Activated CD4-positive, alpha-beta T cell treated with anti-CD3 and anti-CD28 coated beads, Interleukin-2, amount 50 U/mL, for 4 hours (primary cell): ENCODE results near the gene ACTN4.
"Not testable (repeated sequence)": the region's sequence is repeated elsewhere in the genome, so short reads cannot be mapped to it uniquely, and the experiment has no call there.

Source experiments
- DNase-seq, 2 experiments: peaks; one replicate each; pipeline ENCODE4 v3.0.0-alpha.2; 2020

ACTN4 gene

DNA sequence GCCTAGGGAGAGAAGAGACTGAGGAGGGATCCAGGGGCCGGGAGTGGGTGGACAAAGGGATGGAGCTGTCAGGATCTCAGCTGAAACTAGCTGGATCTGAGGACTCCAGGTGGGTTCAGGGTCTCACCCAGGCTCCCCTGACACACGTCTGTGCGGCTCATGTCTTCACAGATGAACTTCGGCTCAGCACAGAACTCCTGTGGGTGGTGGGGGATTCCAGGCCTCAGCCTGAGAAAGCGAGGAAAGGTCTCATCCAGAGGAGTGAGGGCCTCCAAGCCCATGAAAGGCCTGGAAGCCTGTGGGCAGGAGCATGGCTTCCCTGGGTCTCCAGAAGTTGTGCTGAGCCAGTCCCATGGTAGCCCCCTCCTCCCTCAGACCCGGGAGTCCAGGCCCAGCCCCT lies 95.5 kb downstream of the ACTN4 start:
- DNase-seq: no peak

DNA sequence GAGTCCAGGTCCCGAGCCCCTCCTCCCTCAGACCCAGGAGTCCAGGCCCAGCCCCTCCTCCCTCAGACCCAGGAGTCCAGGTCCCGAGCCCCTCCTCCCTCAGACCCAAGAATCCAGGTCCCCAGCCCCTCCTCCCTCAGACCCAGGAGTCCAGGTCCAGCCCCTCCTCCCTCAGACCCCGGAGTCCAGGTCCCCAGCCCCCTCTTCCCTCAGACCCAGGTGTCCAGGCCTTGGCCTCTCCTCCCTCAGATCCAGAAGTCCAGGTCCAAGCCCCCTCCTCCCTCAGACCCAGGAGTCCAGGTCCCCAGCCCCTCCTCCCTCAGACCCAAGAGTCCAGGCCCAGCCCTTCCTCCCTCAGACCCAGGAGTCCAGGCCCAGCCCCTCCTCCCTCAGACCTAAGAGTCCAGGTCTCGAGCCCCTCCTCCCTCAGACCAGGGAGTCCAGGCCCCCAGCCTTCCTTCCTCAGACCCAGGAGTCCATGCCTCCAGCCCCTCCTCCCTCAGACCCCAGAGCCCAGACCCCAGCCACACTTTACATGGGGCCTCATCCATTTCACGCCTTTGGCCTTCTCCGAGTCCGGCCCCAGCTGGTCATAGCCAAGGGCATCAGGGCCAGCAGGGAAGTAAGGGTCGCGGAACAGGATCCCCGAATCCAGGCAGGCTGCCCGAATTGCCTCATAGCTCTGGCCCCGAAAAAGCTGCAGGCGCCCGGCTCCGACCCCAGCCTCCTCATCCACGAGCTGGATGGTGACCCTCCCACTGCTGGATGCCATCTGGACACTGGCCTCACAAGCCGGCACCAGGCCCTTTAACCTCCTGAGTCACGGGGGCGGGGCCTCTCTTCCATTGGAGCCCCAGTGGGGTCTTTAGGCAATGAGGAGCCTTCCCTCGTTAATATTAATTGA lies 96.2 kb downstream of the ACTN4 start:
- DNase-seq: no peak

DNA sequence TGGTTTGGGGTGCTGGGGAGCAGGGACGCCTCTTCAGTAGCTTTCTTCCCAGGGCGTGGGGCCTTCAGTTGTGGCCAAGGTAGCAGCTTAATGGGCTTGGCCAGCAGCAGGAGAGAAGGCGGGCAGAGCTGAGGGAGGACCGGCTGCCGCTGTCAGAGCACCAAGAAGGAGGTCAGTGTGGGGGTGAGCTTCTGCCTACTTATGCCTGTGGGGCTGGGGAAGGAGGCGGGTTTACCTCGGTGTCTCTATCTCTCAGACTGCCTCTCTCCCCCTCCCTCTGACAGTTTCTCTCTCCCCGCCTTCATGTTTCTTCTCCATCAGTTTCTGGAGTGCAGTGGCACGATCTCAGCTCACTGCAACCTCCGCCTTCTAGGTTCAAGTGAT lies 96.8 kb downstream of the ACTN4 start, which contains the start of gene CAPN12:
TSS of gene CAPN12 (minus strand) at position 177 of the 384 bp plus-strand sequence. CDS start 309 bp downstream, outside the sequence.
- DNase-seq: no peak

DNA sequence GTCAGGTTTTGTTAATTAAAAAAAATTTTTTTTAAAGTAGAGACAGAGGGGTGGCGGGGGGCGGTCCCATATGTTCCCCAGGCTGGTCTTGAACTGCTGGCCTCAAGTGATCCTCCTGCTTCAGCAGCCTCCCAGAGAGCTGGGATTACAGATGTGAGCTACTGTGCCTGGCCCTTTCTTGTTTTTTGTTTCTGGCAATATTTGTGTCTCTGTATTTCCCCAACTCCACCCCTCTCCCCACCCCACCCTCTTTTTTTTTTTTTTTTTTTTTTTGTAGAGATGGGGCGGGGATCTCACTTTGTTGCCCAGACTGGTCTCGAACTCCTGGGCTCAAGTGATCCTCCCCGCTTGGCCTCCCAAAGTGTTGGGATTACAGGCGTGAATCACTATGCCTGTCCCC lies 97.4 kb downstream of the ACTN4 start:
- no peak for DNase-seq

DNA sequence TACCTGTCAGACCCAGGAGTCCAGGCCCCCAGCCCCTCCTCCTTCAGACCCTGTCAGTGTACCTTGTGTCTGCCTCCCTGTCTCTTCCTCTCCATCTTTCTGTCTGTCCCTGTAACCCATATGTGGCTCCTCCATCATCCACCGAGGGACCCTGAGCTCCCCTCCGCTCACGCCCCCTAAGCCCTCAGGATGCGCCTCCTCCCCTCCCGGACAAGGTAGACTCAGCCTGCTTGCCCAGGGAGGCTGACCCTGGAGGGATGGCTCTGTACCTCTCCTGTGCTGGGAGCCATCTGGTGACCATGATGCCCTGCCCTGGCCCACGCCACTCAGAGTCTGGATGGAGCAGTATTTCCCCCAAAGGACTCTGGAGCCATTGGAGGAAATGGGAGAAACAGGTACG lies 97.9 kb downstream of the ACTN4 start:
- DNase-seq: no peak

DNA sequence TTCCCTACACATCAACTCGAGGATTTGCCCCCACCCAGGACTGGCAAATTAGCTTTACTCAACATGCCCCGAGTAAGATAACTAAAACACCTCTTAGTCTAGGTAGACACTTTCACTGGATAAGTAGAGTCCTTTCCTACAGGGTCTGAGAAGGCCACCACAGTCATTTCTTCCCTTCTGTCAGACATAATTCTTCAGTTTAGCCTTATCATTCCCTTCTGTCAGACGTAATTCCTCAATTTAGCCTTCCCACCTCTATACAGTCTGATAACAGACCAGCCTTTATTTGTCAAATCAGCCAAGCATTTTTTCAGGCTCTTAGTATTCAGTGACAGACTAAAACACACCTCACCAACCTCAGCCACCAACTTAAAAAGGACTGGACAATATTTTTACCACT lies 106.3 kb downstream of the ACTN4 start:
- DNase-seq: not testable (repeated sequence)

DNA sequence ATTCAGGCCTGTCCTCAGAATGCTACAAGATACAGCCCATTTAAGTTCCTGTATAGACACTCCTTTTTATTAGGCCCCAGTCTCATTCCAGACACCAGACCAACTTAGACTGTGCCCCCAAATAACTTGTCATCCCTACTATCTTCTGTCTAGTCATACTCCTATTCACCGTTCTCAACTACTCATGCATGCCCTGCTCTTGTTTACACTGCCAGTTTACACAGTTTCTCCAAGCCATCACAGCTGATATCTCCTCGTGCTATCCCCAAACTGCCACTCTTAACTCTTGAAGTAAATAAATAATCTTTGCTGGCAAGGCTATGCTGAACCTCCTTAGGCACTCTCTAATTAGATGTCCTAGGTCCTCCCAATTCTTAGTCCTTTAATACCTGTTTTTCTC lies 106.7 kb downstream of the ACTN4 start:
- DNase-seq: not testable (repeated sequence)

DNA sequence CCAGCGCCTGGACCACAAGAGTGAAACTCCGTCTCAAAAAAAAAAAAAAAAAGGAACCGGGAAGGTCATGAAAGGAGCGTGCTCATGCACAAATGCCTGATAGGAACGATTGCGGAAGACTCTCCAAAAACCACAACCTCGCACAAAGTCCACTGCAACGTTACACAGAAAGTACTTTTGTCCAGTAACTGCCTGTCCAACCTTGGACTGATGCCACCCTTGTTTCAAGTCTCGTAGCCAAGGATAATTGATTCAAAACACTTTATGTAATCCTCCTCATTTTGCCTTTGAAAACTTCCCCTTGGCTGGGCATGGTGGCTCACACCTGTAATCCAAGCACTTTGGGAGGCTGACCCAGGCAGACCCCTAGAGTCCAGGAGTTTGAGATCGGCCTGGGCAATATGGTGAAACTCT lies 112.1 kb downstream of the ACTN4 start:
- no peak for DNase-seq

DNA sequence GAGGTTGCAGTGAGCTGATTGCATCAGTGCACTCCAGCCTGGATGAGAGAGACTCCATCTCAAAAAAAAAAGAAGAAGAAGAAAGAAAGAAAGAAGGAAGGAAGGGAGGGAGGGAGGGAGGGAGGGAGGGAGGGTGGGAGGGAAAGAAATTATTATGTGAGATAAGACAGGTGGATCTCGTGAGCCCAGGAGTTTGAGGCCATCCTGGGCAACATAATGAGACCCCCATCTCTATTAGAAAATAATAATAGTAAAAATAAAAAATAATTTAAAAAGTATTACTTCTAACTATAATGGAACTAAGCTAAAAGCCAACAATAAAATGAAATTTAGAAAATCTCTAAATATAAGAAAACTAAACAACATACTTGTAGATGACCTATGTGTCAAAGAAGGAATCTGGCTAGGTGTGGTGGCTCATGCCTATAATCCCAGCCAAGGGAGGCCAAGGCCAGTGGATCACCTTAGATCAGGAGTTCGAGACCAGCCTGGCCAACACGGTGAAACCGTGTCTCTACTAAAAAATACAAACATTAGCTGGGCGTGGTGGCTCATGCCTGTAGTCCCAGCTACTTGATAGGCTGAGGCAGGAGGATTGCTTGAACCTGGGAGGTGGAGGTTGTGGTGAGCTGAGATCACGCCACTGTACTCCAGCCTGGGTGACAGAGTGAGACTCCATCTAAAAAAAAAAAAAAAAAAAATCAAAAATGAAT lies 113.5 kb downstream of the ACTN4 start:
- DNase-seq: not testable (repeated sequence)

DNA sequence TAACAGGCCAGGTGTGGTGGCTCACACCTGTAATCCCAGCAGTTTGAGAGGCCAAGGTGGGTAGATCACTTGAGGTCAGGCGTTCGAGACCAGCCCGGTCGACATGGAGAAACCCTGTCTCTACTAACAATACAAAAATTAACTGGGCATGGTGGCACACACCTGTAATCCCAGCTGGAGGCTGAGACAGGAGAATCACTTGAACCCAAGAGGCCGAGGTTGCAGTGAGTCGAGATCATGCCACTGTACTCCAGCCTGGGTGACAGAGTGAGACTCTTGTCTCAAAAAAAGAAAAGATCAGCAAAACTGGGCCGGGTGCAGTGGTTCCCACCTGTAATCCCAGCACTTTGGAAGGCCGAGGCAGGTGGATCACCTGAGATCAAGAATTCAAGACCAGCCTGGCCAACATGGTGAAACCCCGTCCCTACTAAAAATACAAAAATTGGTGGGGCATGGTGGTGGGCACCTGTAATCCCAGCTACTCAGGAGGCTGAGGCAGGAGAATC lies 114.5 kb downstream of the ACTN4 start:
- not testable (repeated sequence) for DNase-seq

DNA sequence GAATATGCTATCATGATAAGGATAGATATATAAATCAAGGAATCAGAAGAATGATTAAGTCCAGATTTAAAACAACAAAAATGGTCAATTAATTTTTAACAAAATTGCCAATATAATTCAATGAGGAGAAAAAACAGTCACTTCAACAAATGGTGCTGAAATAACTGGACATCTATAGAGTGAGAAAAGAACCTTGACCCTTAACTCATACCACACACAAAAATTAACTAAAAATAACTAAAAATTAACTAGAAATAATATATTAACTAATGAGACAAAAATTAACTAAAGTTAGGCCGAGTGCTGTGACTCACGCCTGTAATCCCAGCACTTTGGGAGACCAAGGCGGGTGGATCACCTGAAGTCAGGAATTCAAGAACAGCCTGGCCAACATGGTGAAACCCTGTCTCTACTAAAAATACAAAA lies 116.4 kb downstream of the ACTN4 start:
- DNase-seq: no peak

DNA sequence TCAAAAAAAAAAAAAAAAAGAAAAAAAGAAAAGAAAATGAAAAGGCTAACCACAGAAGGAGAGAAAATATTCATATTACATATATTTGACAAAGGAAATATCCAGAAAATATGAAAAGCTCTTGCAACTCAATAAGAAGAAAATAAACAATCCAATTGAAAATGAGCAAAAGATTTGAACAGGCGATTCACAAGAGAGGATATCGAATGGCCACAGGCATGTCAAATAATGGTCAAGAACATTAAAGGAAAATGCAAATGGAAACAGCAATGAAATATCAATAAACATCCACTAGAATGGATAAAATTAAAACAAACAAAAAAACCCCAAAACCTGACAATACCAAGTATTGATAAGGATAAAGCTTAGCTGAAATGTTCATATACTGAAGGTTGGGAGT lies 117.8 kb downstream of the ACTN4 start:
- DNase-seq: no peak

DNA sequence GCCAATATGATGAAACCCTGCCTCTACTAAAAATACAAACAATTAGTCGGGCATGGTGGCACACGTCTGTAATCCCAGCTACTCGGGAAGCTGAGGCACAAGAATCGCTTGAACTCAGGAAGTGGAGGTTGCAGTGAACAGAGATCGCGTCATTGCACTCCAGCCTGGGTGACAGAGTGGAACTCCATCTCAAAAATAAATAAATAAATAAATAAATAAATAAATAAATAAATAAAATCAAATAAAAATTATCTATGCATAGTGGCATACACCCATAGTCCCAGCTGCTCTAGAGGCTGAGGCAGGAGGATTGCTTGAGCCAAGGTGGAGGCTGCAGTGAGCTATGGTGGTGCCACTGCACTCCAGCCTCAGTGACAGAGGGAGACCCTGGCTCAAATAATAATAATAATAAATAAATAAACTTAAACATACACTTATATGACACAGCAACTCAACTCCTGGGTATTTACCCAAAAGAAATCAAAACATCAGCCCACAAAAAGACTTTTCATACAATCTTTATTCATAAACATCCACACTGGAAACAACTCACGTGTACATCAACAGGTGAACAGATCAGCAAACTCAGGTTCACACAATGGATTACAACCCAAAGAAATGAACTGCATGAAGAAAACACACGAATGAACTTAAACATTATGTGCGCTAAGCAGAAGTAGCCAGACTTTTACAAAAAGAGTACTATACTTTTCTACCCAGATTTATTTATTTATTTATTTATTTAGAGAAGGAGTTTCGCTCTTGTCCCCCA lies 119.0 kb downstream of the ACTN4 start:
- DNase-seq: no peak

DNA sequence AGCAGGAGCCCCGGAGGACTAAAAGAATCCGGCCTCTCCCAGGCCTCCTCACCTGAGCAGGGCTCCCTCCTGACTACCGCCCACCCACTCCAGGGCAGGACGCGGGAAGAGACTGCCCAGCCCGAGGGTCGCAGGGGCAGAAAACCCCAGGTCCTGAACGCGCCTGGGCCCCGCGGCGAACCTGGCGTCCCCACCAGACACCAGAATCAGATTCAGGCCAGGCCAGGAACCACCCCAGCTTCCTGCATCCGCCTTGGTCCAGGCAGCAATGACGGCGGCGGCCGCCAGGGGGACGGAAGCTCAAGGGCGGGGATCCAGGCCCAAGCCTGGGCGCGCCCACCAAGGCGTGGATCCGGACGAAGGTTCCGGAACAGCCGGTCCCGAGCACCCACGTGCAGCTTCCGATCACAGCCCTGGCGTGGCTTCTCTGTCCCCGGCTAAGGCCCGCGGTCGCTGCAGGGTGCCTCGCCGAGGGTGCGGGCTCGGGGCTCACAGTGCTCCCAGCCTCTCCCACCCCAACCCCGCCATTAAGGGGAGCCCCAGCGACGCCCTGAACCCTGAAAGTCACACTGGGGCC lies 122.3 kb downstream of the ACTN4 start:
- DNase-seq: peak; percentile 84 to 86

DNA sequence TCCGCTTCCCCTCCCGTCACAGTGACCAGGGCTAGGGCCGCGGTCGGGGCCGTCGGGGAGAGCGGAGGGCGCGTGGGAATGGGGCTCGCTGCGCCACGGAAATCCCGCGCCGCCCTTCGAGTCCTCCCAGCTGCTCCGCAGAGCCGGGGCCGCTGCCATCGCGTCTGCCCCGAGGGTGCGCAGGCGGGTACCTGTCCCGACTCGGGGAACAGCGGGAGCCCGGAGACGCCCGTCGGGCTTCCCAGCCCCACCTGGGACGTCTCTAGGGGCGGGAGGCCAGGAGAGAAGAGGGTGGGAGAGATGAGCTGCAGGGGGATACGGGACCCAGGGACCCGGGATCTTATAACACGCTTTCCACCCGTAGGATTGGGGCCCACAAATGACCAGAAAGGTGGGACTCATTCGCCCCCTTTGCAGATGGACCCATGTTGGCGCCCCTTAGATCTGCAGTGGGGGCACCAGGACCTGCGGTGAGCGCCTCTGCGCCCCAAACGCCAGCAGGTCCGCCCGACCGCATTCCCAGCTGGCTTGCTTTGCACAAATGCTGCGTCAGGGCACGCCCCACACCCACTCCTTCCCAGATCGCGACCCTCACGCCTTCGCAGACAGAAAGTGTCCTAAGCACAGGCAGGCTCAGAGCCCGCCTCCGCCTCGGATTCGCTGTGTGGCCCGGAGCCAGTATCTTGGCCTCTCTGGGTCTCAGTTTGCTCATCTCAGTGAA lies 122.9 kb downstream of the ACTN4 start:
- DNase-seq: not testable (repeated sequence)

DNA sequence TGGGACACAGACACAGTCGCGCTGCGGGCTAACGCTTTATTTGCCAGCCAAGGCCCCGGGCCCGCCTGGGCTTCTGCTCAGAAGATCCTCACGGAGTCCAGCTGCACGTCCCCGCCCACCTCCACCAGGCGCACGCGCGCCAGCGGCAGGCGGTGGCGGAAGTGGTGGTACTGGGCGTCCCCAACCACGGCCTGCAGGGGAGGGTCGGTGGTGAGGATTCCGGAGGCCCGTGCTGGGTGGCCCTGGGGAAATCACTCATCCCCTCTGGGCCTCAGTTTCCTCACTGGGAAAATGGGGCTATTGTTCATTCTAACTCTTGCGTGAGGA lies 123.5 kb downstream of the ACTN4 start:
- DNase-seq: not testable (repeated sequence)

DNA sequence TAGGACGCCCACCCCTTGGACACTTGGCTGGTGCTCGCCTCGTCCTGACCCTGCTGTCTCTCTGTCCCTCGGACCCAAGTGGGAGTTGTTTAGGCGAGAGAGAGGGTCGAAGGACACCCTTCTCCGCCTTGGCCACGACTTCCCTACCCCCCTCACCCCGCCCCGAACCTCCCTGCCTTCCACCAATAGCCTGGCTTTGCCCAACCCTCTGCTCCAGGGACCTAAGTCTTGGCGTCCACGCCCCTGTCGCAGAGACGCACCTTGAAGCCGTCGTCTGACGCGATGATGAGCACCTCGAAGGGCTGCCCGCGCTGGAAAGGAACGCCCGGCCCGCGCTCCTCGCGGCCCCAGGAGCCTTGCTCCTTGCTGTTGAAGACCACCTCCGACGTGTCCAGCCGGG lies 124.1 kb downstream of the ACTN4 start:
- not testable (repeated sequence) for DNase-seq

DNA sequence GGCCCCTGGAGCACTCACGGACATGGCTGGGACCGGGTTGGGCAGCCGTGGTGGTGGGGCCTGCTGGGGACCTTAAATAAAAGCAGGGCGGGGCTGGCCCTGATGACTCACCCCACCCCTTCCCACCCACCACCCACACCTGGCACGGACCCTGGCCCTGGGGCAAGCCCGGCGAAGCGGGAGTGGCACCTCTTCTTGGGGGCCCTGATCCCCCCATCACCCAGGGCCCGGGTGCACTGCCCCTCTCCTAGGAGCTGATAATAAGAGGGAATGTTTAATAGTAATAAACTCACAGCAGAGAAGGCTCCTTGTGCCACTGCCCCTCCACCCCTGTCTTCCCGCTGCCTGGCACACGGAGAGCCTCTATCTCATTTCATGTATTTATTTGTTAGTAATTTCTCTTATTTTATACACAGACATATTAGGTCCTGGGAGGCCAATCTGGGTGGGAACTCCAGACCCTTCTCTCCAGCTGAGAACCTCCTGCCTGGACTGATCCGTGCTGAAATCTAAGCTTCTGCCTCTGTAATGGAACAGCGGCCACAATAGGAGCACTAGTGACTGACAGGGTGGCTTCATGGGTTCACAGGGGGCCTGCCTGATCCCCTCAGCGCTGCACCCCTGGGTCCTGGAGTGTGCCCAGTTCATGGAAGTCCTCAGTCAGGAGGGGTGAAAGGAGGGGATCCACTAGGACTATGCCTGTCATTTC lies 126.2 kb downstream of the ACTN4 start, which contains the start of gene LGALS7:
TSS of gene LGALS7 (minus strand) at position 49 of the 709 bp plus-strand sequence. CDS start at position 24, 25 bp downstream.
- DNase-seq: no peak

DNA sequence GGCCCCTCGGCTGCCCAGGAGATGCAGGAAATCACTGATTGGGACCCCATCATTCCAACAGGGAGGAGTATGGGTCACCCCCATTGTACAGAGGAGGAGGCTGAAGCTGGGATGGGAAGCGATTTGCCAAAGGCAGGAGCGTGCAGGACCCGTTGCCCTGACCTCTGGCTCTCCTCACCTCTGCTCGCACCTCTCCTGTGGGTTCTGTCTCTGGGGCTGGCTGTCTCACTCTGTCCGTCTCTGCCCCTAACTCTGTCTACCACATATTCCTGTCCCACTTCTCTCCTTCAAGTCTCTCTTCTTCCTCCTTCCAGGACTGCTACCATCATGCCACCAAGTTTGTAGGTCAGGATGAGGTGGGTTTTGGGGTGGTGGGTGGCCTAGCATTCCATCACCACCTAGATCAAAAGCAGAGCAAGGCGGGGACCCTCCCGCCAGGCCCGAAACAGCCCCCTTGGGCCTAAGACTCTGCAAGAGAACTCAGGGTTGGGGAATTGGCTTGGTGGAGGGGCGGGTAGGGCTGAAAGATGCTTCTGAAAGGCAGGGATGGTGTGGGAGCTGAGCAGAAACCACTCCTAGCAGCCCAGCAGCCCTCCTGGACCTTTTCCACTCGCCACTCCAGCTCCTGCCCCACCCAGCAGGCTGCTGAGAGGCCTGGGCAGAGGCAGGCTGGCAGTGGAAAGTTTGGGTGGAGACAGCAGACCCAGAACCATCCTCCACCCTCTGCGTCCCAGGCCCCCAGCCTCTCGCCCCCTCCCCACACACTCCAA lies 126.9 kb downstream of the ACTN4 start:
- DNase-seq: no peak

DNA sequence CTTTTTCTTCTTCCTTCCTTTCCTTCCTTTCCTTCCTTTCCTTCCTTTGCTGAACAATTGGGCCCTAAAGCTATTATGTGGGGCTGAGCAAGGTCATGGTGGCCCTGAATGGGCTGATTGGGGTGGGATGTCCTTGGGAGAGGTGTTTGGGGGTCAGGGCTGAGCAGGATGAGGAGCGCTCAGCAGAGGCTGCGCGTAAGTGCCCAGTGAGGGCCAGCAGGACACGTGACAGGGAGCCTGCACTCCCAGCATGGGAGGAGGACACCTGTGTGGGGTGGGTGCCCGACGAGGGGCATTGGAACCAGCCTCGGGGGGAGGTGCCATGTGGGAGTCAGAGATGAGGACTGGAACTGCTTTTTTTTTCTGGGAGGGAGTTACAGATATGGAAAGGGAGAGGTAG lies 131.3 kb downstream of the ACTN4 start:
- no peak for DNase-seq
